Gastroesophageal sphincter (tissue), 4 donors: Measurements from ENCODE around the gene L3MBTL4. TPM values are rescaled to one million over a fixed set of nuclear protein-coding genes. Genes with fewer than 3 reads are reported as not detected.

Experiments used
- ATAC-seq: fragments of 150-250 bp; one replicate; pipeline ENCODE4 v1.9.1; 2016; ENCODE audit warnings: mild to moderate bottlenecking, moderate library complexity
- H3K27ac ChIP-seq, 4 donors: fragments of 200-600 bp; sonication (generic) in 3 of 4; 1 replicate in 3 of 4; 2 replicates in 1 of 4; pipeline ENCODE4 v1.5.1; 2016 to 2019
- H3K27me3 ChIP-seq: fragments of 200-600 bp; sonication (generic); one replicate; pipeline ENCODE4 v1.5.1; 2019
- H3K36me3 ChIP-seq, 2 donors: fragments of 200-600 bp; sonication (generic); one replicate each; pipeline ENCODE4 v1.5.1; 2019; ENCODE audit warnings: control low read depth in 1 of 2
- H3K4me1 ChIP-seq, 3 donors: fragments of 200-600 bp; sonication (generic); 1 replicate in 2 of 3; 2 replicates in 1 of 3; pipeline ENCODE4 v1.5.1; 2016 to 2019; ENCODE audit warnings: control low read depth in 2 of 3
- H3K4me3 ChIP-seq, 2 donors: fragments of 200-600 bp; sonication (generic); one replicate each; pipeline ENCODE4 v1.5.1; 2019; ENCODE audit warnings: mild to moderate bottlenecking in 1 of 2, moderate library complexity in 1 of 2
- H3K9me3 ChIP-seq, 3 donors: fragments of 200-600 bp; sonication (generic); one replicate each; pipeline ENCODE4 v1.5.1; 2017 to 2019; ENCODE audit warnings: control low read depth in 2 of 3
- EP300 ChIP-seq: sonication (generic); formaldehyde crosslinking; IDR thresholded peaks from one replicate; pipeline ENCODE4 v1.6.1; 2017; ENCODE audit warnings: antibody characterized with exemption, mild to moderate bottlenecking
- POLR2A ChIP-seq, 2 donors: fragments of 450-650 bp; IDR thresholded peaks; one replicate each; pipeline ENCODE4 v1.6.1; 2017; ENCODE audit warnings: antibody characterized with exemption in 2 of 2, mild to moderate bottlenecking in 2 of 2, moderate library complexity in 1 of 2
- POLR2AphosphoS5 ChIP-seq: sonication (generic); formaldehyde crosslinking; IDR thresholded peaks from one replicate; pipeline ENCODE4 v1.6.1; 2017; ENCODE audit warnings: antibody characterized with exemption
- WGBS, 2 donors: methylation state at CpG; one replicate each; pipeline ENCODE4 v1.1.5; 2018; ENCODE audit warnings: low coverage in 1 of 2; 5-methylcytosine and 5-hydroxymethylcytosine counted together
- total RNA-seq, 4 donors: library from RNA; depleted of rRNA; stranded (reverse); fragments of >200 nt; gene quantifications; one replicate each; pipeline ENCODE4 v1.1.0, GENCODE V29; 2016
- TF ChIP-seq, protein P1 (sequence below), 4 experiments: fragments of 200-600 bp in 2 of 4; fragments of 450-650 bp in 2 of 4; sonication (generic) in 1 of 4; IDR thresholded peaks; one replicate each; pipeline ENCODE4 v1.5.1; 2017 to 2019; ENCODE audit warnings: antibody characterized with exemption in 4 of 4, mild to moderate bottlenecking in 2 of 4, moderate library complexity in 2 of 4

L3MBTL4 gene
- total RNA-seq, 4 donors from 2014 or later = 0.46 to 8.1 (median 4.9) TPM

DNA sequence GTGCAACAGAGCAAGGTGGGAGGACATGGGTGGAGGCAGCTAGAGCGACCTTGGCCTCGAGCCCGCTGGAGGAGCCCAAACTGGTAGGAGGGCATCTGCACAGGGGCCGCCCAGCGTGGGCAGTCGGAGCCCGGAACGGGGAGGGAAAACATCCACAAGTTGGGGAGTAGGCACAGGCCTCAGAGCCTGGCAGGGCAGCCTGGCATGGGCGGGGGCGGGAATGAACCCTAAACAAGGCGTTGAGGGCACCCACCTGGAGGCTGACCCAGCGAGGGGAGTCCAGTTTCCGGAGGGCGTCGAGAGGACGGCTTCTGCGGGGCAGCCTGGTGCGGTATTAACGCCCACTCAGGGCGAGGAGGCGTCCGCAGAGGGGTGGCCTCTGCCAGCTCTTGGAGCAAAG, 129.9 kb downstream of the L3MBTL4 start:
- Histone ChIP-seq H3K4me1 (no peaks in the 10 kb centered on the region), H3K27me3 (no peaks in the 10 kb centered on the region), H3K9me3 (no peaks in the 10 kb centered on the region), H3K36me3 (no peaks in the 10 kb centered on the region), H3K27ac (no peak overlapping the region), H3K4me3 (no peak overlapping the region)
- ATAC-seq = no peak
- WGBS, 2 donors = 98% methylated on average over 8 of the region's 22 CpGs; no CpG with 5 or more reads in 1 of the 2 donors
- TF ChIP-seq EP300 (no peak), POLR2AphosphoS5 (no peak), POLR2A (IDR thresholded peaks at IDR 0.05) (no peak)
- TF ChIP-seq, protein P1, sequence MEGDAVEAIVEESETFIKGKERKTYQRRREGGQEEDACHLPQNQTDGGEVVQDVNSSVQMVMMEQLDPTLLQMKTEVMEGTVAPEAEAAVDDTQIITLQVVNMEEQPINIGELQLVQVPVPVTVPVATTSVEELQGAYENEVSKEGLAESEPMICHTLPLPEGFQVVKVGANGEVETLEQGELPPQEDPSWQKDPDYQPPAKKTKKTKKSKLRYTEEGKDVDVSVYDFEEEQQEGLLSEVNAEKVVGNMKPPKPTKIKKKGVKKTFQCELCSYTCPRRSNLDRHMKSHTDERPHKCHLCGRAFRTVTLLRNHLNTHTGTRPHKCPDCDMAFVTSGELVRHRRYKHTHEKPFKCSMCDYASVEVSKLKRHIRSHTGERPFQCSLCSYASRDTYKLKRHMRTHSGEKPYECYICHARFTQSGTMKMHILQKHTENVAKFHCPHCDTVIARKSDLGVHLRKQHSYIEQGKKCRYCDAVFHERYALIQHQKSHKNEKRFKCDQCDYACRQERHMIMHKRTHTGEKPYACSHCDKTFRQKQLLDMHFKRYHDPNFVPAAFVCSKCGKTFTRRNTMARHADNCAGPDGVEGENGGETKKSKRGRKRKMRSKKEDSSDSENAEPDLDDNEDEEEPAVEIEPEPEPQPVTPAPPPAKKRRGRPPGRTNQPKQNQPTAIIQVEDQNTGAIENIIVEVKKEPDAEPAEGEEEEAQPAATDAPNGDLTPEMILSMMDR (IDR thresholded peaks at IDR 0.05) = no peak

DNA sequence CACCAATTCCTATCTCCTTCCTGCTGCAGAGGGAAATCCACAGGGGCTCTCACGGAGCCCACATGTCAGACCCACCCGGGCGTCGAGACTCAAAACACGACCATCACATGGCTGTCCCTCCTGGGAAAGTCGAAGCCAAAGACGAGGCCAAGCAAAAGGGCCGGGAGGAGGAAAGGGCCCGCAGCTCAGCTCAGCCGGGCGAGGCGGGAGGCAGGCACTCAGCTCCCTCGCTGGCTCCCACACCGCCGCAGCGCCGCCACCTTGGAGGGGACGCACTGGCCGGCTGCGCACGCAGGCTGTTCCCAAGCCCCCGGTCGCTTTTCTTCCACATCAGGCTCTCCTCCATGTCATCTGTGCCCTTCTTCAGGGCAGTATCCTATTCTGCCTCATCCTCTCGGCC, 130.4 kb downstream of the L3MBTL4 start:
- Histone ChIP-seq H3K27ac (no peak overlapping the region), H3K9me3 (no peaks in the 10 kb centered on the region), H3K4me1 (no peaks in the 10 kb centered on the region), H3K4me3 (no peak overlapping the region), H3K27me3 (no peaks in the 10 kb centered on the region), H3K36me3 (no peaks in the 10 kb centered on the region)
- ATAC-seq = no peak
- TF ChIP-seq POLR2A (IDR thresholded peaks at IDR 0.05) = no peak
- no peak for TF ChIP-seq EP300
- TF ChIP-seq, protein P1 (IDR thresholded peaks at IDR 0.05) = no peak
- TF ChIP-seq POLR2AphosphoS5 = no peak
- 93 to 96% methylated on average over 14 to 17 of the region's 24 CpGs for WGBS, 2 donors

DNA sequence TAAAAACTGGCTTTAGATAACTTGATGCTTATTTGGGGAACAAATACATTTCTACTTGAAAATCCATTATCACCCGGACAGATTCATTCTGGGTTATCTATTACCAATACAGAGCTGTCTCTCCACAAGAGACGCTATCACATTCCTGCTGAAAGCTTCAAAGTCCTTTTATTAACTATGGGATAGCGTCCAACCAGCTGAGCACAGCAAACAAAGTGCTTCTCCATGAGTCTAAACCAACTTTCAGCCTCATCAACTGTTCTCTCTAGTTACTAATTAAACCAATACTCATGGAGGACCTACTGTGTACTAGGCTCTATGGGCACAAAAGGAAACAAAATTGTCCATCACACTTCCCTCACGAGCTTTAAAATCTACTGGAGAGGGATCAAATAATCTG, 132.8 kb downstream of the L3MBTL4 start:
- Histone ChIP-seq H3K4me1 (no peaks in the 10 kb centered on the region), H3K27ac (no peak overlapping the region), H3K4me3 (no peak overlapping the region), H3K27me3 (no peaks in the 10 kb centered on the region), H3K9me3 (no peaks in the 10 kb centered on the region), H3K36me3 (no peaks in the 10 kb centered on the region)
- ATAC-seq = no peak
- 75 to 90% methylated on average over 4 of the region's 4 CpGs for WGBS, 2 donors
- TF ChIP-seq EP300 (no peak), POLR2A (IDR thresholded peaks at IDR 0.05) (no peak), POLR2AphosphoS5 (no peak)
- TF ChIP-seq, protein P1 (IDR thresholded peaks at IDR 0.05) = no peak

- H3K36me3 ChIP-seq = no peaks in the 10 kb centered on the region
- TF ChIP-seq EP300 (no peak), POLR2AphosphoS5 (no peak), POLR2A (IDR thresholded peaks at IDR 0.05) (no peak)
- TF ChIP-seq, protein P1 (IDR thresholded peaks at IDR 0.05) = no peak
- ATAC-seq = no peak
- H3K27me3 ChIP-seq = no peaks in the 10 kb centered on the region
- 83 to 100% methylated on average over 1 to 2 of the region's 2 CpGs for WGBS, 2 donors
- no peaks in the 10 kb centered on the region for H3K4me1 ChIP-seq
- H3K4me3 ChIP-seq = no peak overlapping the region
- no peak overlapping the region for H3K27ac ChIP-seq
- no peaks in the 10 kb centered on the region for H3K9me3 ChIP-seq
Measured at GRCh38 chr18:6280211-6280743, 134.4 kb downstream of the L3MBTL4 start.

GRCh38 chr18:6279308-6279707, 135.4 kb downstream of the L3MBTL4 start:
- H3K4me3 ChIP-seq = no peak overlapping the region
- H3K36me3 ChIP-seq = no peaks in the 10 kb centered on the region
- no peaks in the 10 kb centered on the region for H3K27me3 ChIP-seq
- no peaks in the 10 kb centered on the region for H3K4me1 ChIP-seq
- TF ChIP-seq POLR2A (IDR thresholded peaks at IDR 0.05) (no peak), EP300 (no peak), POLR2AphosphoS5 (no peak)
- TF ChIP-seq, protein P1 (IDR thresholded peaks at IDR 0.05) = no peak
- no peak overlapping the region for H3K27ac ChIP-seq
- 73 to 89% methylated on average over 1 of the region's 1 CpG for WGBS, 2 donors
- ATAC-seq = no peak
- no peaks in the 10 kb centered on the region for H3K9me3 ChIP-seq
